Stimulated activated CD8-positive, alpha-beta memory T cell treated with anti-CD3 and anti-CD28 coated beads, Interleukin-15, amount 100 ng/mL, for 1 hour (primary cell): ENCODE data around the gene MIER2.

Source experiments
- DNase-seq: peaks from one replicate; pipeline ENCODE4 v3.0.0-alpha.2; 2020; ENCODE audit warnings: low read depth

MIER2 gene

DNA sequence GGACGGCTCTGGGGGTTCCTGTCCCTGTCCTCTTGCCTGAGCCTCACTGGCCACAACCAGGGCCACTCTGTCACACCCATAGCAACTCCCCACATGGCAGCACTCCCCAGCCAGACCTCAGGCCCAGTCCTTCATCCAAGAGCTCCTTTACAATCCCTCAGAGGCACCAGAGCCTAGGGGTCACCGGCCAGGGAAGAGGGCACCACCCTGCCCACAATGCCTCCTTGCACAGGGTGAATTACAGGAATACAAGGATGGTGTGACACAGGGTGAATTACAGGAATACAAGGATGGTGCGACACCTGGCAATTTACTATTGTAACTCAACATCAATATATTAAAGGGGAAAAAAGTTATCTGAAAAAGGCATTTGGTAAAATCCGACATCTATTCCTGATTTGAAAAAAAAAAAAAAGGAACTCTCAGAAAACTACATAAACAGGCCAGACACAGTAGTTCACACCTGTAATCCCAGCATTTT, 16.5 kb downstream of the MIER2 start:
- no peak for DNase-seq

DNA sequence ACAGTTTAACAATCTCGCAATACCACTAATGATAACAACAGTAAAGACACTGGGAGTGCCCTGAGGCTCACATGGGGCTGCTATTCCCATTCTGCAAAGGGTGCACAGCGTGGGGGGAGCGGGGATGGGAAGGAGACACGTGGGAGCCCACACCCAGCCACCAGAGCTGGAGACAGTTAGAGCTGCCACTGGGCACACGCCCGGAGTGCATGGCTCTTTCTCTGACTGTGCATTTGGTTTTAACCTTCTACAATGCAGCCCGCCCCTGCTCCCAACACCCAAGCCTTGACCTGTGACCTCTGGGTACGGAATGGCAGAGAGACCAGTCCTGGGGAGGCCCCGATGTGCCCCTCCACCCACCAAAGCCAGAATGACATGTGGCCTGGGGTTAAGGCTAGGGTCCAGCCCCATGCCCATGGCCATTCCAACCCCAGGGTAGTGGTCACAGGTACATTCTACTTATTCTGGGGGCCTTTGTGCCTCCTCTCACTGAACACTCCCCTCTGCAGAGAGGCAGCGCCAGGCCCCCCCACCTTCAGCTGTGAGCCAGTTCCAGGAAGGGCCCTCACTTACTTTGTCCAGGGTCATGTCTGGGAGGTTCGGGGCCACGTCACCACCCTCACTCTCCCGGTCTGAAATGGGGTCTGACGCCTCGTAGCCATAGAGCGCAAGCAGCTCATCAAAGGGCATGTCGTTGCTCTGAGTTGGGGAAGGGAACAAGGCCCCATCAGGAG, 17.1 kb downstream of the MIER2 start:
- DNase-seq, result no peak

DNA sequence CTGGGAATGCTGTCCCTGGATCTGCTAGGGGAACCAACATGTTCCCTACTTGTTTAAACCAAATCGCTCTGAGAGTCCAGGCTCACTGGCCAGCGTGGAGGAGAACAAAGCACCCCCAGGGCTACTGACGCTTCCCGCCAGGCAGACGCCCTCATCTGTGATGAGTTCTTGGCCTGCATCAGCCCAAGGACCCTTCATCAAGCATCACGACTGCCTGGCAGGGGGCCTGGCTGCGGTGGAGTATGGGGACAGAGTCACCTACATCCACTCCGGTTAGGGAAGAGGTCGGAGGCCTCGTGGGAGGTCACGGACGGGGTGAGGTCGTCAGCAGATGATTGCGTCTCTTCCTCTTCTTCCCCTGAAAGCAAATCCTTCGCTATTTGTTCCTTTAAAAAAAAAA, 17.7 kb downstream of the MIER2 start:
- no peak for DNase-seq

DNA sequence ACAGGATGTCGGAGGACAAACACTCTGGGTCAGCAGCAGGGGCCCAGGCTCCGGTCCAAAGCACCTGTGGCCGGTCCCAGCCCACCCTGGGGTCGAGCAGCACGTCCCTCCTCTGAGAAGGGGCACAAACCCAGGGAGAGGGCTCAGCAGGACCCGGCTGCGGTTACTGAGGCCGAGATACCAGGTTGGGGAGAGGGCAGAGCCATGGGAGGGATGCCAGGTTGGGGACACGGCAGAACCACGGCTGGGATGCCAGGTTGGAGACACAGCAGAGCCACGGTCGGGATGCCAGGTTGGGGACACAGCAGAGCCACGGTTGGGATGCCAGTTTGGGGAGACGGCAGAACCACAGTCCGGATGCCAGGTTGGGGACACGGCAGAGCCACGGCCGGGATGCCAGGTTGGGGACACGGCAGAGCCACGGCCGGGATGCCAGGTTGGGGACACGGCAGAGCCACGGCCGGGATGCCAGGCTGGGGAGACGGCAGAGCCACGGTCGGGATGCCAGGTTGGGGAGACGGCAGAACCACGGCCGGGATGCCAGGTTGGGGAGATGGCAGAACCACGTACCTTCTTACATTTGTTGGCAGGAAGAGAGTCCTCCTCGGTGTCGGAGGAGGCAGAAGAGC, 18.5 kb downstream of the MIER2 start:
- no peak for DNase-seq

DNA sequence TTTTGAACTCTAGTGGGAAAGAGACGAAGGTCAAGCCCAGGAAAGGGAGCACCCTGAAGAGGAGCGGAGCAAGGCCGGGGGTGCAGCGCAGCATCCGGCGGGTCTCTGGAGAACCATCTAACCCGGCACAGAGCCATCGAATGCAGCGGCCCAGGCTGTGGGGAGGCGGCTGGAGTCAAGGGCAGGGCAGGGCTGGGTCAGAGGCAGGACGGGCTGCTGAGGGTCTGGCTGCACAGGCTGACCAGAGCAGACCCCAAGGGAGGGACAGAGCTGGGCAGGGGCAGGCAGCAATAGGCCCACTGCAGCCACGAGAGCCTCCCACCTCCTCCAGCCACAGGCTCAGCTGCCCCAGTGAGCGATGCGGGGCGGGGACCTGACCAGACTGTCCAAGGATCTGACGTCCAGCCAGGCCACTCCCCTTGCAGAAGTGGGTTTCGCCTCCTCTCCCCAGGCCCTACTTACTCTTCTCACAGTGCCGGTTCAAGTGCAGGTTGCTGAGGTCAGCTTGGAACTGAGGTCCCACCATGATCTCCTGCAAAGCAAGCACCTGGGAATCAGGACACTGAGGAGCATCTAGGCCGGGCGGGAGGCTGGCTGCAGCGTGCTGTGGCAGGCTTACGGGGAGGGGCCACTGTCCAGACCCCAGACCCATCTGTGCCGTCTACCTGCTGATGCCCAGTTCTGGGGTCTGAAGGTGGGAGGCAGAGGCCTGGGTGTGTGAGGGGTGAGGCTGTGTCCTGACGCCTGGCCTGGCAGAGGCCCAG, 19.2 kb downstream of the MIER2 start:
- DNase-seq, result no peak

DNA sequence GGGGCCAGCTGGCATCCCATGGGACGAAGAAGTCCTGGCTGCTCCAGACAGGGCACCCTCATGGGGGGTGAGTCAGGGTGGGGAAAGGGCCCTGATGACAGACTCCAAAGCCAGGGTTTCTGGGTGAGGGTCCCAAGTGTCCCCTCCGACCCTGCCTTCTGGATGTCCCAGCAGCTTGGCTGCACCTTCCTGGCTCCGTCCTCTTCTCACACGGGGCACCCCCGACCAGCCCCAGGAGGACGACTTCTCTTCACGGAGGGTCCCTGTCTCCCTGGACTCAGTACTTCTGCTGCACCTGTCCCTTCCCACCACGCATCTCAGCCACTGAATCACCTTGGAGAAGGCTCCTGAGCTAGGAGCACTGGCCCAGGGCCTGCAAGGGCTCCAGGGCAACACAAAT, 19.9 kb downstream of the MIER2 start:
- no peak for DNase-seq

DNA sequence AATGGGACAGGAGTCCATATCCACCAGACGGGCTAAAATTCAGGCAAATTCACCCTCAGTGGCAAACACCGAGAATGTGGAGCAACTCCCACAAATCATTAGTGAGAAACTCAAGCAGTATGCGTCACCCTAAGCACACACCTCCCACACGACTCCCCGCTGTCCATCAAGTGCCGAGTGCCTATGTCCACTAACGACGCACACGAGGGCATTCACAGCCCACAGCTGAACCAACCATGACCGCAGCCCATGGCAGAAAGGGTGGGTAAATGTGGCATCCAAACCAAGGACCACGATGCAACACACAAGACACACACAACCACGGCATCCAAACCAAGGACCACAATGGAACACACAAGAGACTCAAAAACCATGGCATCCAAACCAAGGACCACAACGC, 22.0 kb downstream of the MIER2 start:
- DNase-seq, result no peak

DNA sequence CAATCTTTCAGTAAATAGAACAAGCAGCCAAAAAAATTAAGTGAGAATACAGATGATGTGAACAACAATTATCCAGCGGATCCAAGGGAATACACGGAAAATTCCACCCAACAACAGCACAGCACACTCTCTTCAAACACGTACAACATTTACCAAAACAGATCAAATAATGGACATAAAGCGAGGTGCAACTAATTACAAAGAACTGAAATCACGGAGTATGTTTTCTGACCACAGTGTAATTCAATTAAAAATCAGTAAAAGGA, 26.2 kb downstream of the MIER2 start:
- DNase-seq, result no peak

DNA sequence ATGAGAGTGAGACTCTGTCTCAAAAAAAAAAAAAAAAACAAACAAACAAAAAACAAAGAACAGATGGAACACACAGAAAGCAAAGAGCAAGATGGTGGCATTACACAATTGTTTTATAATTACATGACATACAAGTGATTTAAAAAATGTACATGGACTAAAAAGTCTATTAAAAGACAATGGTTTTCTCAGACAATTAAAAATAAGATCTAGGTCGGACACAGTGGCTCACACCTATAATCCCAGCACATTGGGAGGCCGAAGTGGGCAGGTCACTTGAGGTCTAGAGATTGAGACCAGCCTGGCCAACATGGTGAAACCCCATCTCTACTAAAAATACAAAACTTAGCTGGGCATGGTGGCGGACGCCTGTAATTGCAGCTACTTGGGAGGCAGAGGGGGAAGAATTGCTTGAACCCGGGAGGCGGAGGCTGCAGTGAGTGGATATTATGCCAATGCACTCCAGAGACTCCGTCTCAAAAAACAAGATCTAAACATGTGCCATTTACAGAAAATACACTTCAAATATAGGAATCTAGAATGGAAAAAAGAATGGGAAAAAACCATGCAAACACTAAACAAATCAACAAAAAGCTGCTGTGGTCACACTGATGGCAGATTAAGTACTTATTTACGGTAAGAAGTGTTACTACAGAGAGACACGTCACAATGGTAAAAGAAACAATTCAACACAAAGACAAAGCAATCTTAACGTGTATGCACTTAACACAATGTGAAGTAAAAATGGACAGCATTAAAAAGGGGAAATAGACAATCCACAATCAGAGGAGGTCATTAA, 26.7 kb downstream of the MIER2 start:
- no peak for DNase-seq

DNA sequence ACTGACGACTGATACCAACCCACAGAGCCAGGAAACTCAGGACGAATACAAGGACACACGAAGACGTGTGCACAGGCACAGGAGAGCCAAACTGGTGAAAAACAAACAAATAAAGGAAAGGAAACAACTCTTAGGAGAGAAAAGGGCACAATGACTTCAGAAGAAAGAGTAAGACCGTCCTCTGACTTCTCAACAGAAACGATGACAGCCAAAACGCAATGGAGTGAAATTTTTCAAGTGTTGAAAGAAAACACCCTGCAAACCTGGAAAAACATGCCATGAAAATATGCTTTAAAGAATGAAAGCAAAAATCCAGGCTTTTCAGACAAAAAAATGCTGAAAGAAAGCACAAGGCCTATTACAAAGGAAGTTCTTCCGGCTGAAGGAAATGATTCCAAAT, 28.8 kb downstream of the MIER2 start:
- no peak for DNase-seq

DNA sequence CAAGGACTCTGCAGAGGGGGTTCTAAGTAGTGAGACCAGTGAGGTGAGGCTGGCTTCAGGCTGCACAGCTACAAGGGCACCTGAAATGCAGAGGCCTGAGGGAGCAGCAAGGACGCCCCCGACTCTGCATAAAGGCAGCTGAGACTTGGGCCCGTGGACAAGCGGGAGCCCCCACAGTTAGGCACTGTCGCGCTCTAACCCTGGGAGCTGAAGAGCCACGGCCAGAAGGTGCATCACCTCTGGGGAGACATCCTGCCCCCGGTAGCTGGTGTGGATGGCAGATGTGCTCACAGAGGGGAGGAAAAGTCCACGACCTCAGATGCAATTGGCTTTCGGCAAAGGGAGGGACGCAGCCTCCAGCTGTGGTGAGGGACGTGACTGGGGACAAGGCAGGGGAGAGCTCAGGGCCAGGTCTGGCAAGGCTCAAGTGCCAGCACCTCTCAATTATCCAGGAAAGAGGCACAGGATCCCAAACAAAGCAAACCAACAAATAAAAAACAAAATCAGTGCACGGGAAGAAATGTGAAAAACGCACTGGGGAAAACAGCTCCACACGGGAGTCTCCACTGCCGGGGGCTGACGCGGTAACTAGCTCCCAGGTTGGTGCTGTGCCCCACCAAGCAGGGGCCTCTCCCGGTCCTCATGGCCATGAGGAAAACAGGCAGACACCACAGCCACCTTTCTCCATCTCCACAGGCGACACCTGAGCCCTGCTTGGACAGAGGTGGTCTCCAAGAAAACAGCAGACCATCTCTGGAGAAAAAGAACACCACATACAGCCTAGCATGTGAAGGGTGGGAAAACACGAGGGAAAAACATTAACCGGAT, 30.4 kb downstream of the MIER2 start:
- no peak for DNase-seq

DNA sequence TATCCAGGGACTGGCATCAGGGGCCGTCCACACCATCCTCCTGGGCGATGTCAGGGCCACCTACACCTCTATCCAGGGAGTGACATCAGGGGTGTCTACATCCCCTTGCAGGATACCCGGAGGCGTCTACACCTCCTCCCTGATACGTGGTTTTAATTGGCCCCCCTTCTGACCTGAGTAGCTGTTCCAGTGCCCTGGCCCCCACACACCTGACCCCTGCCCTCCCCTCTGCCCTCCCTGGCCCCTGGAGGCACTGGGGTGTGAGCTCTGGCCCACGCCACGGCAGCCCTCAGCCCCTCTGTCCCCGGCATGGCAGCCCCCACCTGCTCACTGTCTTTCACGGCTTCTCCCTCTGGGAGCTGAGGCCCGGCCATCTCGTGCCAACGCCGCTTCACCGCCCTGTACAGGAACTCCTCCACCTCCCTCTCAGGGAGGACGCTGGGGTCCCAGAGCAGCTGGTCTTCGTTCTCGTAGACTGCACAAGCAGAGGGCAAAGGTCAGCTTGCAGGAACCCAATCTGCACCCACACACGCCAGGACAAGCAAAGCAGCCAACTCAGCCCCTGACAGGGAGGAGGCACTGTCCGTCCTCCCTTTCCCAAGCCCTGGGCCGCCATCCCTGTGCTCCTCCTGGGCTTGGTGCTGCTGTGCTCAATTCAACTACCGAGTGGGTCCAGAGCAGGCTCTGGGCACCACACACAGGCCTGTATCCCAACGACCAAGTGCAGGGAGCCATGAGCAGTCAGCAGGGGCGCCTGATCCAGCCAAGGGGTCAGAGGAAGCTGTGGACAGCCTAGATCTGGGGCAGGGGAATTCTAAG, 31.2 kb downstream of the MIER2 start:
- no peak for DNase-seq

DNA sequence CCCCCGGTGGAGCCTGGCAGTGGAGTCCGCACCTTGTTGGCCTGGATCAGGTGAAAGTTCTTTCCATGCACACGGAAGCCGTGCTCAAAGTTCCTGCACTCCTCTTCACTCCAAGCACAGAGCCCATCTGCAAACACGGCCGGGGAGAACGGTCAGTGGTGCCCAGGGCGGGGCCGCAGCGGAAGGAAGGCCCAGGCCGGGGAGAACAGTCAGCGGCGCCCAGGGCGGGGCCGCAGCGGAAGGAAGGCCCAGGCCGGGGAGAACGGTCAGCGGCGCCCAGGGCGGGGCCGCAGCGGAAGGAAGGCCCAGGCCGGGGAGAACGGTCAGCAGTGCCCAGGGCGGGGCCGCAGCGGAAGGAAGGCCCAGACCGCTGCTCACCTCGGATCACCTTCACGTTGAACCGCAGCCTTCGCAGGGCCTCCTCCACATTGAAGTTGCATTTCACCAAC, 32.8 kb downstream of the MIER2 start:
- DNase-seq, result no peak

DNA sequence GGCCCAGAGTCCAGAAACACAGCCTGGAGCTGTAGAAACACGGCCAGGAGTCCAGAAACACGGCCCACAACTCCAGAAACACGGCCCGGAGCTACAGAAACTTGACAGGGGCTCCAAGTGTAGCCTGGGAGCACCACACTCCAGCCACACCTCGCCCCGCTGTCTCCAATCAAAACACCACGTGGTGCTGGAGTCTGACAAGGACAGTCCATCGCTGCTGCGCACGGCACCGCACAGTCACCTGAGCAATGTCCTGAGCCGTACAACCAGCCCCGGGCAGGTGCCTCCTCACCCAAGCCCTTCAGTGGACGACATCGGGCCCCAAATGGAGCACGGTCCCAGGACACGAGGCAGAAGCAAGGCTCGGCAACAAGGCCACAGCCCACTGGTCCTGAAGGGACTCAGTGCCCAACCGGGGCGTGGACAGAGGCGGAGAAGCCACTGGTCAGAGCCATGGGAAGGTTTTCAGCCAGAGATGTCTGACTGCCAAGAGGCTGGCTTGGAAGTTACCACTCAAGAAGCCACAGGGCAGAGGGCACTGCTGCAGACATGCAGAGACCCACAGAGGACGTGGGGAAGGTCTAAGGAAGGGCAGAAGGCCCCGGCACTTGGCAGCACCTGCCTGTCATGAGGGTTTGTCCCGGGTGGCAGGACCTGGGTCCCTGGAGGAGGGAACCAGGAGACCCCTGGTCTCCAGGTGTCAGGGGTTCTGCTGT, 33.7 kb downstream of the MIER2 start:
- no peak for DNase-seq

DNA sequence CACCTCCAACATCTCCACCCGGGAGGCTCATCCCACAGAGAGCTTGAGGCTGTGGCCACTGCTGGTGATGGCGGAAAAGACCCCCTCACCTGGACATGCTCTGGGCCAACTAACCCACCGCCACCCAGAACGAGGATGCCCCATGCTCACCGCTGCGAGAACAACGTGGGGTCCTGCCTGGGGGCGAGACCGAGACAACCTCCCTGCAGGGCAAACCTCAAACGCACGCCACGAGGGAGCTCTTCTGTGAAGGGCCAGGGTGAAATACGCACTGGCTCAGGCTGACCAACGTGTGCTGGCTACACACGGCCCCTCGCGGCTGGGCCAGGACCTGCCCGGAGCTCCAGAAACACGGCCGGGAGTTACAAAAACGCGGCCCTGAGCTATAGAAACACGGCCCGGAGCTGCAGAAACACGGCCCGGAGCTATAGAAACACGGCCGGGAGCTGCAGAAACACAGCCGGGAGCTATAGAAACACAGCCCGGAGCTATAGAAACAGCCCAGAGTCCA, 34.4 kb downstream of the MIER2 start:
- no peak for DNase-seq

DNA sequence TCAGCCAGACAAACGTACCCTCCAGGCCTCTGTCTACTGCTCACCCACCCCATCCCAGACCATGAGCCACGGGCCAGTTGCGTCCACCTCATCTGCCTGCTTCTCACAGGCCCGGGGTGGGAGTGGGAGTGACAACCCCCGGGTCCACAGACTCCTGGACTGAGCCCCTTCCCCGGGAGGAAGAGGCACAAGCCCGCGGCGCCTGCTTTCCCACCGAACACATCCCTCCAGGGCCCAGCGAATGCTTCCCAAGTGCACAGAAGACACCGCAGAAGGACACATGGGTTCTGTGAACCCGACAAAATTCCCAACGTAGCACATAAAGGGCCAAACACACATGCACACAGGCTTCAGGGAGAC, 35.4 kb downstream of the MIER2 start:
- no peak for DNase-seq

DNA sequence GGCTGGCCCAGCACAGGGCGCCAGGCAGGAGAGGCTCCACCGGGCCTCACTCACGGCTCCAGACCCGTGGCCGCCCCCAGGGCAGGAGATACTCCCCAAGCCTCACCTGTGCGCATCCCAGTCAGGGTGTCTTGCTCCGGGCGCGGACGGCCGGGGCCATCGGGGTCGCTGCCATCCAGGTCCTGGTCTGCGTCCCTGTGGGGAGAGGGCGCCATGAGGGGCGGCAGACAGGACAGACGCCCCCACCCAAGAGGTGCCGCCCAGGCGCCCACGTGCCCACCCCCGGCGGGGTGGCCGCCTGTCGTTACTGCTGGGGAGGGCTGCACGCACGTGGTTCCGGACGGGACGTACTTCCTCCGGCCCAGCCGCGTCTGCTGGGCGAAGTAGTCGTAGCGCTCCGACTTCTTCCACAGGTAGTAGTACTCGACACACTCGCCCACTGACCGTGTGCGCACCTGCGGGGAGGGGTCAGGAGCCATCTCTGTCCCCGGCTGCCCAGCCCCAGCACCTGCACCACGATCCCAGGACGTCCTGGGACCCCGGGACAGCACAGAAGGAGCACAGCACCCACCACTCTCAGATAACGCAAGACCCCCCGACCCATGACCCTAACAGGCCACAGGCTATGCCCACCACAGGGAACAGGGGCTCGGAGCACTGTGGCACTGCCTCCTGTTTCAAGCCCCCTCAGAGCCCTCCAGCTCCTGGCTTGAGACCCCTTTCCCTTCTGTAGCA, 36.0 kb downstream of the MIER2 start:
- DNase-seq, result no peak

DNA sequence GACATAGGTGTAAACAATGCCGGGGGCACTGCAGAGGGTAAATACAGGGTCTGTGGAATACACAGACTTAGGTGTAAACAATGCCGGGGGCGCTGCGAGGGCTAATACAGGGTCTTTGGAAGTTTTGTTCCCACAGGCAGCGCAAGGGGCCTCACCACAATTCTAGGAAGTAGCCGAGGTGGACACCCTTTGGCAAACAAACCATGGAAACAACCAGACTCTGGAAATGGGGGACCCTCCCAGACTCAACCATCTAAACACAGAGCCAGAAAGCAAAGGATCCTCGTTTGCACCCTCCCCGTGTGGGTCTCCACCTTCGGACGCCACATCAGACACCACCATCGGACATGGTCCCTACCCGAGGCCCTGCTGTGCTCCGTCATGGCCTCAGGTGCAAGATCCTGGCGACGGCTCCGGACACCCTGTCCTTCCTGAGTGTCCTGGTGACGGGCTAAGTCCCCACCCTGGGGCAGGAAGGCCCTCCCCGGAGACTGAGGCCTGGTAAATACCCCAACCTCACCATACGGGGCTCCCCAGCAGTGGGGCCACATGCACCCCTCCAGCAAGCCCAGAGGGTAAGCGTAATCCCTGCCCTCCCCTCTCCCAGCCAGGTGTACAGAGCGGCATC, 36.7 kb downstream of the MIER2 start:
- no peak for DNase-seq

DNA sequence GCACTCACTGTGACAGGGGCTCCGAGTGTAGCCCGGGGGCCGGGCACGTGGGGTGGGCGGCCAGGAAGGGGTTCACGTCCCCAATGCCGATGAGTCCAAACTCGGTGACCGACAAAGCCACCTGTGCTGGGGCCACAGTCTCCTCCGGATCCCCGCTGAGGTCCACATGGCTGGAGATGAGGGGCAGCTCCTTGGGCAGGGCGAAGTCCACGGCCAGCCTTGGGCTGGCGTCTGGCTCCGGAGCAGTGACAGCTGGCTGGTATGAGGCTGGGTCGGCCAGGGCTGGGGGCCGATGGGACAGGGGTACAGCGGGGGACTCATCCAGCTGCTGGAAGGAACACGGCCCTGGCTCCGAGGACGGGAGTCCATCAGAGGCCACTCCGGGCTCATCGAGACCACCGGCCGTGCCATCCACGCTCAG, 37.5 kb downstream of the MIER2 start:
- DNase-seq, result no peak
